T-helper 17 cell (primary cell): ENCODE results near the gene MGAT5B. TPM values are rescaled to one million over a fixed set of nuclear protein-coding genes. Genes with fewer than 3 reads are reported as not detected.
A peak's percentile ranks its signal among the peaks of the same experiment; 100 is the strongest.

ENCODE experiments used
- ATAC-seq: fragments of 150-1000 bp; cut with Tn5 transposase; 2 replicates; pipeline ENCODE4 v1.10.0; 2021; ENCODE audit warnings: mild to moderate bottlenecking, moderate library complexity
- DNase-seq, 3 donors: peaks; one replicate each; pipeline versions ENCODE4 v3.0.0 to v3.0.0-alpha.2; 2020 to 2021
- H3K9me3 ChIP-seq: one replicate; pipeline ENCODE4 v1.7.0; 2013; ENCODE audit warnings: low read length, mild to moderate bottlenecking; ENCODE audit not compliant: control insufficient read depth, poor library complexity, severe bottlenecking
- H3K27ac Mint-ChIP-seq: one replicate; pipeline ENCODE4 v1.8.0; 2022; ENCODE audit warnings: mild to moderate bottlenecking, moderate library complexity, mixed read lengths
- H3K27me3 Mint-ChIP-seq: one replicate; pipeline ENCODE4 v1.8.0; 2022; ENCODE audit warnings: mixed read lengths
- H3K36me3 Mint-ChIP-seq: one replicate; pipeline ENCODE4 v1.8.0; 2022; ENCODE audit warnings: low read depth, mixed read lengths
- H3K4me1 Mint-ChIP-seq: one replicate; pipeline ENCODE4 v1.8.0; 2022; ENCODE audit warnings: mild to moderate bottlenecking, mixed read lengths
- H3K4me3 Mint-ChIP-seq: one replicate; pipeline ENCODE4 v1.8.0; 2022; ENCODE audit warnings: mild to moderate bottlenecking, moderate library complexity, mixed read lengths
- total RNA-seq, 4 donors: library from RNA in 2 of 4; stranded (reverse) in 2 of 4; gene quantifications; one replicate each; pipeline ENCODE4 v1.2.3 and lab custom pipeline; 2022 to 2026

The MGAT5B gene, protein sequence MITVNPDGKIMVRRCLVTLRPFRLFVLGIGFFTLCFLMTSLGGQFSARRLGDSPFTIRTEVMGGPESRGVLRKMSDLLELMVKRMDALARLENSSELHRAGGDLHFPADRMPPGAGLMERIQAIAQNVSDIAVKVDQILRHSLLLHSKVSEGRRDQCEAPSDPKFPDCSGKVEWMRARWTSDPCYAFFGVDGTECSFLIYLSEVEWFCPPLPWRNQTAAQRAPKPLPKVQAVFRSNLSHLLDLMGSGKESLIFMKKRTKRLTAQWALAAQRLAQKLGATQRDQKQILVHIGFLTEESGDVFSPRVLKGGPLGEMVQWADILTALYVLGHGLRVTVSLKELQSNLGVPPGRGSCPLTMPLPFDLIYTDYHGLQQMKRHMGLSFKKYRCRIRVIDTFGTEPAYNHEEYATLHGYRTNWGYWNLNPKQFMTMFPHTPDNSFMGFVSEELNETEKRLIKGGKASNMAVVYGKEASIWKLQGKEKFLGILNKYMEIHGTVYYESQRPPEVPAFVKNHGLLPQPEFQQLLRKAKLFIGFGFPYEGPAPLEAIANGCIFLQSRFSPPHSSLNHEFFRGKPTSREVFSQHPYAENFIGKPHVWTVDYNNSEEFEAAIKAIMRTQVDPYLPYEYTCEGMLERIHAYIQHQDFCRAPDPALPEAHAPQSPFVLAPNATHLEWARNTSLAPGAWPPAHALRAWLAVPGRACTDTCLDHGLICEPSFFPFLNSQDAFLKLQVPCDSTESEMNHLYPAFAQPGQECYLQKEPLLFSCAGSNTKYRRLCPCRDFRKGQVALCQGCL
- total RNA-seq: 1 to 10 TPM in 1 of 2 donors, under 1 TPM in 1; 0.55 to 1.4 TPM
- 0.35 to 0.38 reads per million in 2 donors for total RNA-seq (lab: John Stamatoyannopoulos, UW)

DNA sequence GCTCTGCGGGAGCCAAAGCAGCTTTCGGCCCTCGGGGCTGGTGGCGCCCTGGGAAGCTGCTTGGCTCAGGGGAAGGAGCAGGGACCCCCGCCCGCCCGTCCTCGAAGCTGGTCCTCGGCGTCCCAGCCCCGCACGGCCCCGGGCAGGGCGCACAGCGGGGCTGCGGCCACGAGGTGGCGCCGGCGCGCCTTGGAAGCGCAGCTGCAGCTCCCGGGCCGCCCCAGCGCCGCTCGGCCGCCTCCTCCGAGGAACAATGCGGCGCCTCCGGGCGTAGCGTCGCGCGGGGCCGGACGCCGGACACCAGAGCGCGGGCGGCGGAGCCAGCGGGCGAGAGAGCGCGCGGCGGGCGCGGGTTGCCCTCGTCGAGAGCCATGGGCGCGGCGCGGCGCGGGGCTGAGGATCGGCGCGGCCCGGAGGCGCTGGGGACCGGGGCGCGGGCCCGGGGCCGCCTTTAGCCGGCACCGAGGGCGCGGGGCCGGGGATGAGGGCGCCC is at the start of gene MGAT5B:
MGAT5B (plus strand) TSS at position 229 of the 493 bp plus-strand sequence. CDS start 626 bp downstream, outside the sequence.
- ATAC-seq (peak; percentile 96), DNase-seq (peak; percentile 66 to 82 (median 80))
- H3K27ac Mint-ChIP-seq: no peak within 1 kb of the TSS
- no peaks in the 10 kb centered on the region for H3K36me3 Mint-ChIP-seq
- peaks cover 6% of the 10 kb centered on the region for H3K4me1 Mint-ChIP-seq
- no peaks in the 10 kb centered on the region for H3K9me3 ChIP-seq
- peaks cover 23% of the 10 kb centered on the region for H3K27me3 Mint-ChIP-seq
- peak within 1 kb of the TSS; percentile 84 for H3K4me3 Mint-ChIP-seq

- Mint-ChIP-seq H3K4me1 (peaks cover 11% of the 10 kb centered on the region), H3K27me3 (peaks cover 10% of the 10 kb centered on the region), H3K4me3 (no peak overlapping the region), H3K27ac (peak overlapping the region; percentile 37), H3K36me3 (no peaks in the 10 kb centered on the region)
- H3K9me3 ChIP-seq: no peaks in the 10 kb centered on the region
- ATAC-seq (no peak), DNase-seq (no peak)
These were observed 48.2 kb upstream of the MGAT5B start for GRCh38 chr17:76820039-76820438.

GRCh38 chr17:76820561-76820960 is 47.6 kb upstream of the MGAT5B start:
- Mint-ChIP-seq H3K36me3 (no peaks in the 10 kb centered on the region), H3K27ac (no peak overlapping the region), H3K4me1 (peaks cover 11% of the 10 kb centered on the region), H3K27me3 (peaks cover 11% of the 10 kb centered on the region), H3K4me3 (no peak overlapping the region)
- DNase-seq (no peak), ATAC-seq (no peak)
- H3K9me3 ChIP-seq: no peaks in the 10 kb centered on the region

- no peak for ATAC-seq
- no peaks in the 10 kb centered on the region for H3K36me3 Mint-ChIP-seq
- peaks cover 4% of the 10 kb centered on the region for H3K4me1 Mint-ChIP-seq
- no peak for DNase-seq
- H3K27ac Mint-ChIP-seq: no peak overlapping the region
- no peaks in the 10 kb centered on the region for H3K9me3 ChIP-seq
- peaks cover 18% of the 10 kb centered on the region for H3K27me3 Mint-ChIP-seq
- H3K4me3 Mint-ChIP-seq: no peak overlapping the region
These were observed 45.9 kb upstream of the MGAT5B start for GRCh38 chr17:76822184-76822778.

DNA sequence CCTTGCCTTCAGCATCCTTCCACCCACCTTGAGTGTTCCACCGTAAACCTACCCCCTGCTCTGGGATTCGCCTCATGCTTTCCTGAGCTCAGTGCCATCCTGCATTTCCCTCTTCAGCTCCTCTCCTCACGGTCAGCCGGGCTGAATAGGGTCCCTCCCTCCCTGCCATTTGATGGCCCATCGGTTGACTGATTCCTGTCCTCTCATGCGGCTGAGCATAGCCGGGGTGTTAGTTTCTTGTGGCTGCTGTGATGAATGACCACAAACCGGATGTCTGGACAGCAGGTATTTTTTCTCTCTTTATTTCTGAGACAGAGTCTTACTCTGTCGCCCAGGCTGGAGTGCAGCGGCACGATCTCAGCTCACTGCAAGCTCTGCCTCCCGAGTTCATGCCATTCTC is 44.1 kb upstream of the MGAT5B start:
- ATAC-seq (no peak), DNase-seq (no peak)
- Mint-ChIP-seq H3K4me1 (peaks cover 6% of the 10 kb centered on the region), H3K27me3 (peaks cover 20% of the 10 kb centered on the region), H3K4me3 (peak overlapping the region; percentile 75), H3K36me3 (no peaks in the 10 kb centered on the region), H3K27ac (no peak overlapping the region)
- H3K9me3 ChIP-seq: no peaks in the 10 kb centered on the region

DNA sequence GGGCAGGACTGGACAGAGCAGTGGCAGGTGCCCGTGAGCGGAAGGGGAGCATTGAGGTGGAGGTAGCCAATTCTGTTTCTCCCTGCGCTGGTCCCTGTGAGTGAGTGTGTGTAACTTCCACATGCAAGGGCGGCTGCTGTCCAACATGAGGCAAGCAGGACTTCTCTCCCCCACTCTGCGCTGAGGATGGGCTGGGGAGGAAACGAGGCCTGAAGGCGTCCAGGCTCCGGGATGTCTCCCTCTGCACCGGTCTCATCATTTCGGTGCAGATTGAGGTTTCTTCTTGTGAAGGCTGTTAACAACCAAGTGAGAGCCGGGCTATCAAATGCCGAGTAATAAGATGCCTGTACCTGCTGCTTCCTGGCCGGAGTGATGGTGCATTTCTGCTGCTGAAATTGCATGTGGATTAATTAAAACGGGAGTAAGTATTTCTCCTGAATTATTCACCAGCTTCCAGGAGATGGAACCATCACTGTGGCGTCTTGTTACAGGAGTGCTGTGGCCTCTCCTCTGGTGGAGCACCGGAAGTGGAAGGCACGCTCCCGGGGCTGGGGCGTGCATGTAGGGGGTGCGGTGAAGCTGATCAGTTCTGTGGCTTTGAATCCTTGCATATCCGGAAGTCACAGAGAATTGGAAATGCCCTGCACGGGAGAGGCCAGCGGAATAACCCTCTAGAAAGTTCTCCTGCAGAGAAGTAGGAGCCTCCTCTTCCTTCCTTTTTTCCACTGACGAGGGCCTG is 41.7 kb upstream of the MGAT5B start:
- no peak for DNase-seq
- H3K27ac Mint-ChIP-seq: no peak overlapping the region
- H3K4me3 Mint-ChIP-seq: no peak overlapping the region
- no peaks in the 10 kb centered on the region for H3K36me3 Mint-ChIP-seq
- peaks cover 4% of the 10 kb centered on the region for H3K4me1 Mint-ChIP-seq
- no peak for ATAC-seq
- no peaks in the 10 kb centered on the region for H3K9me3 ChIP-seq
- peaks cover 14% of the 10 kb centered on the region for H3K27me3 Mint-ChIP-seq

- H3K4me3 Mint-ChIP-seq: no peak overlapping the region
These were observed 40.5 kb upstream of the MGAT5B start for GRCh38 chr17:76827736-76828135.

DNA sequence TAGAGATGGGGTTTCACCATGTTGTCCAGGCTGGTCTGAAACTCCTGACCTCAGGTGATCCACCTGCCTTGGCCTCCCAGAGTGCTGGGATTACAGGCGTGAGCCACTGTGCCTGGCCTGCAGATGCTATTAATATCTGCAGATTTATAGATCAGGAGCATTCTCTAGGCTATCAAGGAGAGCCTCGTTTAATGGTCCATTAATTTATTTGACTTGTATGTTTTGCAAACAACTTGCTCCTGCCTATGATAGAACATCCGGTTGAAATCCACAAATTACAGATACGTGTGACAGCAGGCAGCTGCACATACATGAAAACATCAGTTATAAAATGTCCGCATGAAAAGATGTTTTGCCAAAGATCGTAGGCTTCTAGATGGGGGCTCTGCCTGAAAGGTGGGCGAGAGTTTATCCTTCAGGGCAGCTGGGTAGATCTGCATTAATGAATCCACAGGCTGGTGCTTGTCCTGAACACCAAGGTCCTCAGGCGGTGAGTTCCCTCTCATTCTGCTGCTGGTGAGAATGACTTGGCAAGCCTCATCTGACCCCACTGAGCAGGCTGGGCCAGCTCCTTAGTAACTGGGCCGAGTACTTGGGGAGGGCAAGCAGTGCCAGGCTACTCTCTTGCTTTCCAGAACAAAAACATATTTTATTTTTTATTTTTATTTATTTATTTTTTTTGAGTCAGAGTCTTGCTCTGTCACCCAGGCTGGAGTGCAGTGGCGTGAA is 37.1 kb upstream of the MGAT5B start:
- Mint-ChIP-seq H3K4me3 (no peak overlapping the region), H3K36me3 (no peaks in the 10 kb centered on the region), H3K27me3 (peaks cover 22% of the 10 kb centered on the region), H3K27ac (no peak overlapping the region), H3K4me1 (peaks cover 5% of the 10 kb centered on the region)
- H3K9me3 ChIP-seq: no peaks in the 10 kb centered on the region
- DNase-seq (no peak), ATAC-seq (no peak)

More at GRCh38 chr17:76827736-76828135, 40.5 kb upstream of the MGAT5B start:
- ATAC-seq (no peak), DNase-seq (no peak)
- Mint-ChIP-seq H3K4me1 (peaks cover 4% of the 10 kb centered on the region), H3K27ac (no peak overlapping the region), H3K27me3 (peaks cover 14% of the 10 kb centered on the region), H3K36me3 (no peaks in the 10 kb centered on the region)
- no peaks in the 10 kb centered on the region for H3K9me3 ChIP-seq

DNA sequence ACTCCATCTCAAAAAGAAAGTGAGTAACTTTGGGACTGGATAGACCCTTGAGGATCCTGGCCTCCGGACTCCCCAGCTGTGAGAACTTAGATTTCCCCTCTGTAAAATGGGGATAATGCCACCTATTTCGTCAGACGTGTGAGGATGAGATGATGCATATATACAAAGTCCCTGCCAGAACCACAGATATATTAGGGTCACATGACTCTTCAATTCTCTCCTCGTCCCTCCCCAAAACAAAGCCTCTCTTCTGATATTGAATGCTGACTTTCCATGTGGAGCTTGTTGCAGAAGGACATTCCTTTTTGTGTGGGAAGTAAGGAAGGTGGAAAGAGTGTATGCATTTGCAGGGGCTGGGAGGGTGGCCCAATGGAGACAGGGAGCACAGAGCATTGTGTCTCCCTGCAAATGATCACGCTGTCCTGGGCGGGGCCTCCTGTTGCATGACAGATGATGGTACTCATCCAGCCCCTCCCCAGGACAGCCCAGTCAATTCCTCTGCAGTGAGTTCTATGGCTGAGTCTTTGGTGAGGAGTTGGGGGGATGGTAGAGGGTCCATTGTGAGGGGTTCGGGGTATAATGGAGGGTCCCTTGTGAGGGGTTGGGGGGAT is 35.1 kb upstream of the MGAT5B start:
- Mint-ChIP-seq H3K27me3 (peaks cover 18% of the 10 kb centered on the region), H3K4me3 (no peak overlapping the region), H3K27ac (no peak overlapping the region), H3K36me3 (no peaks in the 10 kb centered on the region), H3K4me1 (peaks cover 5% of the 10 kb centered on the region)
- H3K9me3 ChIP-seq: no peaks in the 10 kb centered on the region
- ATAC-seq (no peak), DNase-seq (no peak)

GRCh38 chr17:76833747-76834146 is 34.5 kb upstream of the MGAT5B start:
- H3K9me3 ChIP-seq: no peaks in the 10 kb centered on the region
- DNase-seq: no peak
- H3K4me3 Mint-ChIP-seq: no peak overlapping the region
- no peaks in the 10 kb centered on the region for H3K36me3 Mint-ChIP-seq
- H3K4me1 Mint-ChIP-seq: peaks cover 3% of the 10 kb centered on the region
- H3K27ac Mint-ChIP-seq: no peak overlapping the region
- peaks cover 14% of the 10 kb centered on the region for H3K27me3 Mint-ChIP-seq
- ATAC-seq: no peak

DNA sequence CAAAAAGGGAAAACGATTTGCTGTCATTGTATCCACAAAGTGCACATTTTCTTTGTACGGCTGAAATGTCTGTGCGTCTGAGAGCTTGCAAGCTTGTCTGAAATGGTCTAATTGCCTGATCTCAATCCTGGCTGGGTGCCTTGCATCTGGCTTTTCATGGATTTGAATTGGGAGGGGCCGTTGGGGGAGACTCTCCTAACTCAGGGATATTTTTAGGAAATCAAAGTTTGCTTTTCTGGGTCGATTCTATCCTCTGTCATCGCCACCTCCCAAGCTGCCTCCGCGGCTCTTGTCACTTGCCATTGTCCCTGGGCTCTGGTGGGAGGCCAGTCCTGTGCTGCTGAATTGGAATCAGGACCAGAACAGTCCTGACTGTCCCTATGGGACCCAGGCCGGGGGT is 33.3 kb upstream of the MGAT5B start:
- ATAC-seq (no peak), DNase-seq (no peak)
- no peaks in the 10 kb centered on the region for H3K36me3 Mint-ChIP-seq
- no peak overlapping the region for H3K27ac Mint-ChIP-seq
- no peaks in the 10 kb centered on the region for H3K9me3 ChIP-seq
- no peak overlapping the region for H3K4me3 Mint-ChIP-seq
- H3K4me1 Mint-ChIP-seq: peaks cover 7% of the 10 kb centered on the region
- peaks cover 17% of the 10 kb centered on the region for H3K27me3 Mint-ChIP-seq

DNA sequence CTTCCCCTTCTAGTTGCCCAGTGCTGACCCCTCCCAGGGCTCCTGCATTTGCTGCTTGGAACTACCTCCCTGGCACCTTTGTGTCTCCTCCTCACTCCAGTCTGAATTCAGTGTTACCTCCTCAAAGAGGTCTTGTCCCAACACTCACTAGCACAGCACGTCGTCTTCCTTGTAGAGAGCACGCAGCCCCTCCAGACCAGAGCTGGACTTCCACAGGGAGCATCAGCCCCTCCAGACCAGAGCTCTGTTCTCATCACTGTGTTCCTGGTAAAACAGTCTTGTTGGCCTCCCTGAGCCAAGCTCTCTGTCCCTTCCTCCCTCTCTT is 27.8 kb upstream of the MGAT5B start:
- peaks cover 52% of the 10 kb centered on the region for H3K27me3 Mint-ChIP-seq

More for the DNA sequence above, 27.8 kb upstream of the MGAT5B start:
- peaks cover 22% of the 10 kb centered on the region for H3K4me1 Mint-ChIP-seq
- ATAC-seq (peak; percentile 10), DNase-seq (no peak)
- H3K9me3 ChIP-seq: no peaks in the 10 kb centered on the region
- H3K36me3 Mint-ChIP-seq: peaks cover 8% of the 10 kb centered on the region
- H3K27ac Mint-ChIP-seq: peak overlapping the region; percentile 79
- H3K4me3 Mint-ChIP-seq: peak overlapping the region; percentile 82
